ENCODE results near the gene EXOC3L4. TPM values are rescaled to one million over a fixed set of nuclear protein-coding genes. Genes with fewer than 3 reads are reported as not detected.

Gene EXOC3L4
- total RNA-seq, 1 experiment from 2014 or later, result 10.9 TPM

- Mint-ChIP-seq H3K4me1 (ENCODE audit: low read depth, unreplicated experiment) (peaks cover 41% of the 10 kb centered on the region), H3K4me3 (ENCODE audit: low read depth, unreplicated experiment) (no peak overlapping the region), H3K36me3 (ENCODE audit: insufficient read depth, unreplicated experiment) (peaks cover 18% of the 10 kb centered on the region), H3K27ac (ENCODE audit: unreplicated experiment) (no peak overlapping the region), H3K9me3 (ENCODE audit: low read depth, unreplicated experiment) (no peaks in the 10 kb centered on the region), H3K27me3 (ENCODE audit: unreplicated experiment) (no peaks in the 10 kb centered on the region)
- intact Hi-C loops (cut with micrococcal nuclease; ENCODE audit: unreplicated experiment), result no loop called here
- no TSS peak for BruUV-seq (replicated peaks)
- CTCF ChIA-PET, result interaction anchor here (0.7 to 1.3 kb wide), 5 partner anchors 20 to 1584 kb away, joined by 3 to 11 read pairs (median 3); partner anchors contain the start of gene ADSS1
- DNase-seq, result peak; percentile 30
- TF ChIP-seq CTCF (IDR thresholded peaks at IDR 0.05; ENCODE audit: unreplicated experiment), result no peak
These were observed 46.0 kb downstream of the EXOC3L4 start for GRCh38 chr14:103140316-103141109.

GRCh38 chr14:103141117-103141796, 46.7 kb downstream of the EXOC3L4 start:
- peaks cover 16% of the 10 kb centered on the region for H3K36me3 Mint-ChIP-seq (ENCODE audit: insufficient read depth, unreplicated experiment)
- TF ChIP-seq CTCF (IDR thresholded peaks at IDR 0.05; ENCODE audit: unreplicated experiment), result peak; percentile 59
- no peak overlapping the region for H3K27ac Mint-ChIP-seq (ENCODE audit: unreplicated experiment)
- BruUV-seq (replicated peaks), result no TSS peak
- no peak overlapping the region for H3K4me3 Mint-ChIP-seq (ENCODE audit: low read depth, unreplicated experiment)
- H3K9me3 Mint-ChIP-seq (ENCODE audit: low read depth, unreplicated experiment), result no peaks in the 10 kb centered on the region
- intact Hi-C loops (cut with micrococcal nuclease; ENCODE audit: unreplicated experiment), result no loop called here
- peak; percentile 66 for DNase-seq
- no peaks in the 10 kb centered on the region for H3K27me3 Mint-ChIP-seq (ENCODE audit: unreplicated experiment)
- peaks cover 41% of the 10 kb centered on the region for H3K4me1 Mint-ChIP-seq (ENCODE audit: low read depth, unreplicated experiment)
- CTCF ChIA-PET, result interaction anchor here (0.7 to 1.3 kb wide), 3 partner anchors 36 to 399 kb away, joined by 3 to 11 read pairs (median 3); no protein-coding TSS in a partner anchor

GRCh38 chr14:103142026-103142425, 47.5 kb downstream of the EXOC3L4 start:
- CTCF ChIA-PET, result interaction anchor here (1.2 kb wide), 1 partner anchor 37 kb away, joined by 3 read pairs; no protein-coding TSS in a partner anchor
- no TSS peak for BruUV-seq (replicated peaks)
- Mint-ChIP-seq H3K36me3 (ENCODE audit: insufficient read depth, unreplicated experiment) (peaks cover 9% of the 10 kb centered on the region), H3K4me1 (ENCODE audit: low read depth, unreplicated experiment) (peaks cover 34% of the 10 kb centered on the region), H3K4me3 (ENCODE audit: low read depth, unreplicated experiment) (no peak overlapping the region), H3K27me3 (ENCODE audit: unreplicated experiment) (no peaks in the 10 kb centered on the region), H3K9me3 (ENCODE audit: low read depth, unreplicated experiment) (no peaks in the 10 kb centered on the region), H3K27ac (ENCODE audit: unreplicated experiment) (no peak overlapping the region)
- TF ChIP-seq CTCF (IDR thresholded peaks at IDR 0.05; ENCODE audit: unreplicated experiment), result no peak
- intact Hi-C loops (cut with micrococcal nuclease; ENCODE audit: unreplicated experiment), result no loop called here
- DNase-seq, result no peak

GRCh38 chr14:103142721-103143302, 48.3 kb downstream of the EXOC3L4 start:
- Mint-ChIP-seq H3K27me3 (ENCODE audit: unreplicated experiment) (no peaks in the 10 kb centered on the region), H3K36me3 (ENCODE audit: insufficient read depth, unreplicated experiment) (peaks cover 9% of the 10 kb centered on the region), H3K27ac (ENCODE audit: unreplicated experiment) (no peak overlapping the region), H3K9me3 (ENCODE audit: low read depth, unreplicated experiment) (no peaks in the 10 kb centered on the region), H3K4me1 (ENCODE audit: low read depth, unreplicated experiment) (peaks cover 31% of the 10 kb centered on the region), H3K4me3 (ENCODE audit: low read depth, unreplicated experiment) (no peak overlapping the region)
- intact Hi-C loops (cut with micrococcal nuclease; ENCODE audit: unreplicated experiment), result no loop called here
- no peak for TF ChIP-seq CTCF (IDR thresholded peaks at IDR 0.05; ENCODE audit: unreplicated experiment)
- CTCF ChIA-PET, result interaction anchor here (1.2 kb wide), 1 partner anchor 38 kb away, joined by 3 read pairs; no protein-coding TSS in a partner anchor
- DNase-seq, result no peak
- no TSS peak for BruUV-seq (replicated peaks)
